ENCODE measurements around the gene MED26. TPM values are rescaled to one million over a fixed set of nuclear protein-coding genes. Genes with fewer than 3 reads are reported as not detected.
"Not testable (repeated sequence)": the region's sequence is repeated elsewhere in the genome, so short reads cannot be mapped to it uniquely, and the experiment has no call there.

MED26 gene
- total RNA-seq, 3 donors from 2014 or later = 5.6 to 10.0 (median 7.5) TPM

DNA sequence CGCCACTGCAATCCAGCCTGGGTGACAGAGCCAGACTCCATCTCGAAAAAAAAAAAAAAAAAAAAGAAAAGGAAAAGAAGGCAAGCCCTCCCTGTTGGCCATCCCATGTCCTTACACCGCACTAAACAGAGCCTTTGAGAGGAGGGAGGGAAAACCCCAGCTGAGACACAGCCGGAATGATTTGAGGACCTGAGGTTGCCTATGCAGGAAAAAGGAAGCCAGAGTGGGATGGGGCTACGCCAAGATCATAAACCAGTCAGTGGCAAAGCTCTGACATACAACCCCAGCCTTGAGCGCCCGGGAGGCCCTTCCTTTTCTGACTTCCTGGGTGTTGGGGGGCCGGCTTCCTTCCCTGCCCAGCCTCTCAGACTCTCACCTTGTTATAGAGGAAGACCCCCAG lies 73.2 kb downstream of the MED26 start:
- no peaks in the 10 kb centered on the region for H3K36me3 ChIP-seq
- intact Hi-C loops (cut with DNase I; ENCODE audit: low total_unique reads) = no loop called here
- H3K4me3 ChIP-seq = no peak overlapping the region
- no peaks in the 10 kb centered on the region for H3K4me1 ChIP-seq
- H3K9me3 ChIP-seq = no peaks in the 10 kb centered on the region
- no peak for DNase-seq (ENCODE audit: low spot score in 2 of 2)
- H3K27ac ChIP-seq = no peak overlapping the region
- TF ChIP-seq, protein P1, sequence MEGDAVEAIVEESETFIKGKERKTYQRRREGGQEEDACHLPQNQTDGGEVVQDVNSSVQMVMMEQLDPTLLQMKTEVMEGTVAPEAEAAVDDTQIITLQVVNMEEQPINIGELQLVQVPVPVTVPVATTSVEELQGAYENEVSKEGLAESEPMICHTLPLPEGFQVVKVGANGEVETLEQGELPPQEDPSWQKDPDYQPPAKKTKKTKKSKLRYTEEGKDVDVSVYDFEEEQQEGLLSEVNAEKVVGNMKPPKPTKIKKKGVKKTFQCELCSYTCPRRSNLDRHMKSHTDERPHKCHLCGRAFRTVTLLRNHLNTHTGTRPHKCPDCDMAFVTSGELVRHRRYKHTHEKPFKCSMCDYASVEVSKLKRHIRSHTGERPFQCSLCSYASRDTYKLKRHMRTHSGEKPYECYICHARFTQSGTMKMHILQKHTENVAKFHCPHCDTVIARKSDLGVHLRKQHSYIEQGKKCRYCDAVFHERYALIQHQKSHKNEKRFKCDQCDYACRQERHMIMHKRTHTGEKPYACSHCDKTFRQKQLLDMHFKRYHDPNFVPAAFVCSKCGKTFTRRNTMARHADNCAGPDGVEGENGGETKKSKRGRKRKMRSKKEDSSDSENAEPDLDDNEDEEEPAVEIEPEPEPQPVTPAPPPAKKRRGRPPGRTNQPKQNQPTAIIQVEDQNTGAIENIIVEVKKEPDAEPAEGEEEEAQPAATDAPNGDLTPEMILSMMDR (IDR thresholded peaks at IDR 0.05) = no peak
- TF ChIP-seq POLR2AphosphoS5 (IDR thresholded peaks at IDR 0.05) = no peak
- no peak for TF ChIP-seq POLR2A (IDR thresholded peaks at IDR 0.05)
- H3K27me3 ChIP-seq = no peaks in the 10 kb centered on the region

- H3K4me1 ChIP-seq; DNase-seq (ENCODE audit: low spot score in 2 of 2); H3K27me3 ChIP-seq; H3K36me3 ChIP-seq; H3K27ac ChIP-seq; intact Hi-C loops (cut with DNase I; ENCODE audit: low total_unique reads); H3K9me3 ChIP-seq; H3K4me3 ChIP-seq: not testable (repeated sequence)
These were observed 76.1 kb downstream of the MED26 start for GRCh38 chr19:16551902-16552301.

GRCh38 chr19:16548956-16549355 lies 79.0 kb downstream of the MED26 start:
- Histone ChIP-seq H3K9me3 (no peaks in the 10 kb centered on the region), H3K27me3 (no peaks in the 10 kb centered on the region), H3K4me3 (no peak overlapping the region), H3K4me1 (no peaks in the 10 kb centered on the region), H3K27ac (no peak overlapping the region), H3K36me3 (no peaks in the 10 kb centered on the region)
- TF ChIP-seq, protein P1 (IDR thresholded peaks at IDR 0.05) = no peak
- TF ChIP-seq POLR2A (IDR thresholded peaks at IDR 0.05) = no peak
- no peak for TF ChIP-seq POLR2AphosphoS5 (IDR thresholded peaks at IDR 0.05)
- intact Hi-C loops (cut with DNase I; ENCODE audit: low total_unique reads) = no loop called here
- DNase-seq (ENCODE audit: low spot score in 2 of 2) = no peak

DNA sequence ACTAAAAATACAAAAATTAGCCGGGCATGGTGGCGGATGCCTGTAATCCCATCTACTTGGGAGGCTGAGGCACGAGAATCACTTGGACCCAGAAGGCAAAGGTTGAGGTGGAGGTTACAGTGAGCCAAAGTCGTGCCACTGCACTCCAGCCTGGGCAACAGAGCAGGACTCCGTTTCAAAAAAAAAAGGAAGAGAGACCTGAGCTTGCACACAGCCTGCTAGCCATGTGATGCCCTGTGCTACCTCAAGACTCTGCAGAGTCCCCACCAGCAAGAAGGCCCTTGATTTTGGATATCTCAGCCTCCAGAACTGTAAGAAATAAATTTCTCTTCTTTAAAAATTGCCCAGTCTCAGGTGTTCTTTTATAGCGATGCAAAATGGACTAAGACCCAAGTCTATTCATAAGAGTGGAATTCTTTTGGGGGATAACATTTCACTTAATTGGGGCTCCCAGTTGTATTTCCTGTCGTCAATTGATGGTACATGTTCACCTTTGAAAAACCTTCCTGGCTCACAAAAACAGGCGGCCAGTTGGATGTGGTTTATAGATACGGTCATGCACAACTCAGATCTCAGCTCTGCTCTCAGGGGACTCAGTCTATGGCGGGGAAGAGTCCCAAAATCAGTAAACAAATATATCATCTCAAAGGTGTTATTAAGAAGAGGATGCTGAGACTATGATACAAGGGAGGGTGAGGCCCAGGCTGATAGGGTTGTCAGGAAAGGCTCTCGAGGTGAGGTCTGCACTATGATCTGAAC lies 83.4 kb downstream of the MED26 start:
- TF ChIP-seq POLR2AphosphoS5 (IDR thresholded peaks at IDR 0.05) (no peak), POLR2A (IDR thresholded peaks at IDR 0.05) (no peak)
- TF ChIP-seq, protein P1 (IDR thresholded peaks at IDR 0.05) = no peak
- H3K4me3 ChIP-seq = no peak overlapping the region
- H3K4me1 ChIP-seq = peaks cover 7 to 8% of the 10 kb centered on the region in 2 donors
- no peak for DNase-seq (ENCODE audit: low spot score in 2 of 2)
- no peaks in the 10 kb centered on the region for H3K27me3 ChIP-seq
- H3K27ac ChIP-seq = no peak overlapping the region
- no peaks in the 10 kb centered on the region for H3K36me3 ChIP-seq
- intact Hi-C loops (cut with DNase I; ENCODE audit: low total_unique reads) = no loop called here
- no peaks in the 10 kb centered on the region for H3K9me3 ChIP-seq

DNA sequence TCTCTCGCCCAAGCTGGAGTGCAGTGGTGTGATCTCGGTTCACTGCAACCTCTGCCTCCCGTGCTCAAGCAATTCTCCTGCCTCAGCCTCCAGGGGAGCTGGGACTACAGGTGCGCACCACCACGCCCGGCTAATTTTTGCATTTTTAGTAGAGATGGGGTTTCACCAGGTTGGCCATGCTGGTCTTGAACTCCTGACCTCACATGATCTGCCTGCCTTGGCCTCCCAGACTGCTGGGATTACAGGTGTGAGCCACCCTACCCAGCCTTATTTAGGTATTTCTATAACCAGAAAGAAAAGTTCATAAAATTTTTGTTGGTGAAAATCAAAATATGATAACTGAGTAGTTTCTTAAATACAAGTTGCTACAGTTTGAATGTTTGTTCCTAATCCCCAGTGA lies 84.3 kb downstream of the MED26 start:
- H3K27ac ChIP-seq; H3K27me3 ChIP-seq; DNase-seq (ENCODE audit: low spot score in 2 of 2); H3K9me3 ChIP-seq; intact Hi-C loops (cut with DNase I; ENCODE audit: low total_unique reads); H3K4me3 ChIP-seq; H3K36me3 ChIP-seq; H3K4me1 ChIP-seq: not testable (repeated sequence)

DNA sequence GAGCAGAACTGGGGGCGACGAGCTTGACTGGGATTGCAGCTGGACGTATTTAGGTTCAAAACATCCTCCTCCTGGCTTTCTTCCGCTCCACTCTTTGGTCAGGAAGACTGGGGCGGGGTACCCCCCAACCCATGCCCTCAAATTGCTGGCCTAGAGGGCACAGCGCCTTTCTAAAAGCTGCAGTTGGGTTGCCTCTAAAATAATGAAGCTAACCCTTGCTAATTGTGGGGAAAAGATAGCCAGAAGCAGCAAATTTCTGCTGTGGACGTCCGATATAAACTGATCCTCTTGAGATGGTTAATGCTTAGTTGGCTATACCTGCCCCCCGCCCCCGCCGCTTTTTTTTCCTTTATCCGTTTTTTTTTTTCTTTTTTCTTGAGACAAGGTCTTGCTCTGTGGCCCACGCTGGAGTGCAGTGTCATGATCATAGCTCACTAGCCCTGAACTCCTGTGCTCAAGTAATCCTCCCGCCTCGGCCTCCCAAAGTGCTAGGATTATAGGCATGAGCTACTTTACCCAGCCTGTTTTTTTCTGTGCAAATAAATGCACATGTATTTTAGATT lies 85.0 kb downstream of the MED26 start:
- Histone ChIP-seq H3K27ac (peak overlapping the region; percentile 82 to 86), H3K4me3 (peak overlapping the region; percentile 70 to 99 (median 99)), H3K4me1 (peaks cover 7 to 8% of the 10 kb centered on the region in 2 donors), H3K9me3 (no peaks in the 10 kb centered on the region), H3K36me3 (no peaks in the 10 kb centered on the region), H3K27me3 (no peaks in the 10 kb centered on the region)
- TF ChIP-seq, protein P1 (IDR thresholded peaks at IDR 0.05) = no peak
- TF ChIP-seq POLR2A (IDR thresholded peaks at IDR 0.05) (no peak), POLR2AphosphoS5 (IDR thresholded peaks at IDR 0.05) (no peak)
- intact Hi-C loops (cut with DNase I; ENCODE audit: low total_unique reads) = no loop called here
- no peak for DNase-seq (ENCODE audit: low spot score in 2 of 2)
